ENCODE results near the gene SMURF2.
"Not testable (repeated sequence)": the region's sequence is repeated elsewhere in the genome, so short reads cannot be mapped to it uniquely, and the experiment has no call there.

The SMURF2 gene

DNA sequence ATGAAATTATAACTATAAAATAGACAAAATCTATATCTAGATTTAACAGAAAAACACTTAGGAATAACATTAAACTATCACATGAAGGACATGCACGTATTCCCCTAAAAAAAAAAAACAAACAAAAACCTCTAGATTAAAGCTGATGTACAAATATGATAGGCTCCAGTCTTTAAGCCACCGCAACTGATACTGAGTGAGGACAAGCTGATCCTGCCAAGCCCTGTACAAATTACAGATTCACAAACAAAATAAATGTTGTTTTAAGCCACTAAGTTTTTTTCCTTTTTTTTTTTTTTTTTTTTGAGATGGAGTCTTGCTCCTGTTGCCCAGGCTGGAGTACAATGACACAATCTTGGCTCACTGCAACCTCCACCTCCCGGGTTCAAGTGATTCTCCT is 35.3 kb downstream of the SMURF2 start:
- Mint-ChIP-seq H3K36me3 (peaks cover 5% of the 10 kb centered on the region), H3K27ac (no peak overlapping the region), H3K9me3 (no peaks in the 10 kb centered on the region), H3K4me1 (peaks cover 60% of the 10 kb centered on the region), H3K4me3 (no peak overlapping the region)
- ATAC-seq (no peak), DNase-seq (ENCODE audit: low spot score in 2 of 2) (no peak)

DNA sequence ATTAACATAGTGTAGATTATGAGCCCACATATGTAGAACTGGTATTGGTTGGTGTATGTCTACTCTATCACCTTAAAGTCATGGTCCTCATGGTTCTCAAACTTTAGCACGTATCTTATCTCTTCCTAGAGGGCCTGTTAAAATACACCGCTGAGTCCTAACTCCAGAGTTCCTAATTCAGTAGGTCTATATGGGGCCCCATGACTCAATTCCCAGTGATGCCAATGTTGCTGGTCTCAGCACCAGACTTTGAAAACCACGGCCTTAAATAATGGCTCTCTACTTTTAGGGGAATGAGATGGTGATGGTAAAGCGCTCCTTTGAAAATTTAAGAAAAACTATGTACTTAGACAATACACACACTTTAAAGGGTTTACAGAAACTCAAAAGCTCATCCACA is 36.6 kb downstream of the SMURF2 start:
- ATAC-seq = no peak
- Mint-ChIP-seq H3K4me1 (peaks cover 49% of the 10 kb centered on the region), H3K36me3 (peaks cover 5% of the 10 kb centered on the region)

DNA sequence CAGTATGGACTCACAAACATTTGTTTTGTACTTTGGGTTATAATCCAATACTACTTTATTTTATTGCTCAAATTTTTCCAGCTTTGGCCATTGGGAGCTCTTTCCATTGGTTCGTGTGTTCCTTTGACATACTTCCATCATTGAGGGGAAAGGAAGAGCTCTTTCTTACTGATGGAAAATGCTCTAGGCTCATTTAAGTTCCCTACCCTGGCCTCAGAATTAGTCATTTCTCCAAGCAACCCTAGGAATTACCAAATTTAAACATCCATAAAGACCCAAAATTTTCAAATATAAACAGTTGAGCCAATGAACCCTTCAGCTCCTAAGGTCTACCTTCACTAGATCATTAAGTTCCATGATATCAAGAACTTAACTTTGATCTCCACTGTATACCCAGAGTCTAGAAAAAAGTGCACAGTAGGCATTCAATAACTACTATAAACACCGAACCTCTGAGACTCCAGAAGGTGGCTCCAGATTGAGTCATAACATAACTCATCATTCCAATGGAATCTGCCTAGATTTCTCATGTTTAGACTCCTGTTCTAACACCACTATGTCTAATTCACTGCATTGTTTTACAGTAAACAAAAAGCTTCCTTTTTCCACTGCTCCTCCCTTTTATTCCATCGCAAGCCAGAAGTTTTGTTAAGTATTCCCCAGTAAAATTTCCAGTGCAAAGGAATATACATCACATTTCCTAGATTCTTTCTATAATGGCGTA is 39.0 kb downstream of the SMURF2 start:
- peak overlapping the region; percentile 16 for H3K27ac Mint-ChIP-seq
- H3K36me3 Mint-ChIP-seq = peaks cover 5% of the 10 kb centered on the region
- H3K9me3 Mint-ChIP-seq = no peaks in the 10 kb centered on the region
- ATAC-seq (no peak), DNase-seq (ENCODE audit: low spot score in 2 of 2) (no peak)
- peaks cover 31% of the 10 kb centered on the region for H3K4me1 Mint-ChIP-seq
- no peak overlapping the region for H3K4me3 Mint-ChIP-seq

More for the DNA sequence above, 36.6 kb downstream of the SMURF2 start:
- Mint-ChIP-seq H3K9me3 (no peaks in the 10 kb centered on the region), H3K27ac (peak overlapping the region; percentile 26), H3K4me3 (no peak overlapping the region)
- DNase-seq (ENCODE audit: low spot score in 2 of 2) = no peak

DNA sequence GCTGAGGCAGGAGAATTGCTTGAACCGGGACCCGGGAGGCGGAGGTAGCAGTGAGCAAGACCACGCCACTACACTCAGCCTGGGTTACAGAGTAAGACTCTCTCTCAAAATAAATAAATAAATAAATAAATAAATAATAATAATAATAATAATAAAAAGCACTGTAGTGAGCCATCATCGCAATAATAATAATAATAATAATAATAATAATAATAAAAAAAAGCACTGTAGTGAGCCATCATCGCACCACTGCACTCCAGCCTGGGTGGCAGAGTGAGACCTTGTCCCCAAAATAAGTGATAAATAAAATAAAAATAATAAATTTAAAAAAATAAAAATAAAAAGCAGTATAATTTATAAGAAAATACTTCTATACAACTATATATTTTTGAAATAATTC is 40.3 kb downstream of the SMURF2 start:
- DNase-seq (ENCODE audit: low spot score in 2 of 2) = no peak
- peaks cover 5% of the 10 kb centered on the region for H3K36me3 Mint-ChIP-seq
- H3K27ac Mint-ChIP-seq = no peak overlapping the region
- no peak overlapping the region for H3K4me3 Mint-ChIP-seq
- H3K9me3 Mint-ChIP-seq = no peaks in the 10 kb centered on the region
- no peak for ATAC-seq
- H3K4me1 Mint-ChIP-seq = peaks cover 22% of the 10 kb centered on the region

DNA sequence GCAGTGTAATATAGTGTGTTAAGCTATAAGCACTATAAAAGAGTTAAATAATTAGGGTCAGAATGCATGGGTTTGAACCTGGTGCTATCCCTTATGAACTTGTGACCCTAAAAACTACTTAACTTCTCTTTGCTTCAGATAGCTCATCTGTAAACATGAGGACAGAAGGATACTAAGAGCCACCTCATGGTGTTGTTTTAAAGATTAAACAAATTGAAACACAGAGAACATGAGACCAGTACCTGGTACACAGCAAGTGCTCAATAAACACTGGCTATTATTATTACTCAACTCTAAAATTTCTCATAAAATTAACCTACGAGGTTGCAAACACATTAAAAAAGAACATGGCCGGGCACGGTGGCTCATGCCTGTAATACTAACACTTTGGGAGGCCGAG is 43.3 kb downstream of the SMURF2 start:
- H3K4me1 Mint-ChIP-seq = peaks cover 14% of the 10 kb centered on the region
- no peaks in the 10 kb centered on the region for H3K9me3 Mint-ChIP-seq

DNA sequence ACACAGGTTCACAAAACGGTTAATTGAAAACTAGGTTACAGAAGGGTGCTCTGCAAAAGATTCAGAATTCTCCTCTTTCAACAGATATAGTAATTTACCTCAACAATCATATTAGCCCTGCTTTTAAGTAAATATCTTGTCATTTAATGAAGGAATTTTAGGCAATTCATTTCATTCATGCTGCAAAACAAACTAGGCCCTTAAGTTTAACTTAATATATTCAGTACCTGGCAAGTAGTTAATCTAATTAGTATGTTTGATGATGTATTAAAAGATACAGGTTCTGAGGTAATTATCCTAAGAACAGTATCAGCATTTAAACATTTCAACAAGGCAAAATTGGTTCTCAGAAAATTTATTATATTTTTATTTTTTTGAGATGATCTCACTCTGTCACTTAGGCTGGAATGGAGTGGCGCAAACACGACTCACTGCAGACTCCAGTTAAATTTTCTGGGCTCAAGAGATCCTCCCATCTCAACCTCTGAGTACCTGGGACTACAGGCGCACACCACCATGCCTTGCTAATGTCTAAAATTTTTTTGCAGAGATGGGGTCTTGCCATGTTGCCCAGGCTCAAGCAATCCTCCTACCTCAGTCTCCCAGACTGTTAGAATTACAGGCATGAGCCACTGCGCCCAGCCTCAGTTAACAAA is 44.9 kb downstream of the SMURF2 start:
- no peaks in the 10 kb centered on the region for H3K36me3 Mint-ChIP-seq
- no peak for DNase-seq (ENCODE audit: low spot score in 2 of 2)
- no peaks in the 10 kb centered on the region for H3K9me3 Mint-ChIP-seq
- H3K4me1 Mint-ChIP-seq = peaks cover 5% of the 10 kb centered on the region
- no peak for ATAC-seq
- no peak overlapping the region for H3K4me3 Mint-ChIP-seq
- H3K27ac Mint-ChIP-seq = no peak overlapping the region

More for the DNA sequence above, 43.3 kb downstream of the SMURF2 start:
- Mint-ChIP-seq H3K4me3 (no peak overlapping the region), H3K36me3 (no peaks in the 10 kb centered on the region), H3K27ac (peak overlapping the region; percentile 42)
- ATAC-seq (no peak), DNase-seq (ENCODE audit: low spot score in 2 of 2) (no peak)

DNA sequence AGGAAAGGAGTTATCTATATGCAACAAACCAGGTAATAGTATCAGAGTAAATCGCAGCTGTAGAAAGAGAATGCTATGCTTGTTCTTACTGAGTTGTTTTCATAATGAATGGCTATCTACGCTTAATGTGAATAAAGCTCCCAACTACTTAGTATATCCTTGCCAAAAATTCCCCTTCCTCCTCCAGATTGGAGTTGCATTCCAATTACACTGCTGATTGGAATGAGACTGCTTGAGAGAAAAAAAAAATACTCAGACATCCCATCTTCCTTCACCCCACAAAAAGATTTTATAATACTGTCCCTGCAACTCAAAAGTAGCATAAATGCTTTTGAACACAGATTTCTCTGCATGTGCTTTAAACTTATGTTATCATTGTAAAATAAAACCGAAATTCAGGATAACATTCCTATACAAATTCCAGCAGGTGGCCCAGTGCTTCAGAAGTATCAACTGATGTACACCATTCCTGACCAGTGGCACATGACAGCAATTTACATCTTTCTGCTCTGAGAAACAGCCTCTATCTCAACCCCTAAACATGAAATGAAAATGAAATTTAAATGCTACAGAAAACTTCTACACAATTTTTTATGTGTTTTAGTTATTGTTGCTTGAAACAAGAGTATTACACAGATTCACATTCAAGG is 47.0 kb downstream of the SMURF2 start:
- Mint-ChIP-seq H3K4me3 (no peak overlapping the region), H3K36me3 (no peaks in the 10 kb centered on the region), H3K9me3 (no peaks in the 10 kb centered on the region), H3K27ac (no peak overlapping the region), H3K4me1 (peaks cover 5% of the 10 kb centered on the region)
- DNase-seq (ENCODE audit: low spot score in 2 of 2) (no peak), ATAC-seq (no peak)

DNA sequence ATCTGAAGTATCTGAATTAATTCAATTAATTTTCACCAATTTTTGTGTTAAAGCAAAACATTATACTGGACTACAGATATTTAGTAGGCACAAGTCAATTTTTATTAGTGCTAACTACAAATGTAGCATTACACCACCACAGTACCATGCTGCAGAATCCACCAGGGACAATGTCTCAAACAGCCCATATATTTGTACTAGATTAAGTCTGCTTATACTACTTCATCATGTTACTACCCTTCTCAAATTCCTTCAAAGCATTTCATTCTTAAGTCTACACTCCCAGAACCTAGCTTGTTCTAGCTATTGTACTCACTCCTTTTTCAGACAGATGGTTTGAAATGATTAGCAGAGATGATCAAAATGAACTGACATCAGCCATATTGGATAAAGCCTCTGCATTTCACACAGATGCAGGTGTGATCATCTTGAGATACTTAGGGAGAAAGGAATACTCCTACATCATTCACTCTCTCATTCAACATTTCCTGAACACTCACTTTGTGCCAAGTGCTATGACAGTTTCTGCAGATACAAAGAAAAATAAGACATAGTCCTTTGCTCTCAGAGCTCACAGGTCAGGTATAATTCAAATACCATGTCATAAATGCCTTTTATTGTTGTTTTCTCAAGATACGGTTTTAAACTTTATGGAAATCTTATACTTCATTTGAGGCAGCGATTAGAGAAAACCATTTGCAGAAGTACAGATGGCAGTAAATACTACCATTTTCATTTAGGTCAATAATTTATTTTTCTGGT is 47.7 kb downstream of the SMURF2 start:
- Mint-ChIP-seq H3K36me3 (no peaks in the 10 kb centered on the region), H3K9me3 (no peaks in the 10 kb centered on the region), H3K27ac (no peak overlapping the region), H3K4me3 (no peak overlapping the region), H3K4me1 (peaks cover 8% of the 10 kb centered on the region)
- no peak for ATAC-seq
- DNase-seq (ENCODE audit: low spot score in 2 of 2) = no peak

DNA sequence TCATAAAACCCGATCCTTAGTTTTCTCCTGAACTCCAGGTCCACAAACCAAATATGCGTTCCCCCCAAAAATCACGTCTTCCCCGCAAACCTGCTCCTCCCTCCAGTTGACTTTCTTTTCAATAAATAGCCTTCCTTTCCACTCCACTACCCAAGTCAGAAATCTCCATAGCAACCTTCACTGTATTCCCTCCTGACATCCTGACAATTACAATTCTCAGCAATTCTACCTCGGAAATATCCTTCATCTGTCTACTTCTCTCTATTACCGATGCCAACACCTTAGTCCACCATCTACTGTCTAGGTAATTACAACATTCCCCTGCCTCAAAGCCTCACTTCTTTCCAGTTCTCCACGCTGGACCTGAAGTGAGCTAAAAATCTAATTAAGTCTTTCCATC is 50.7 kb downstream of the SMURF2 start:
- Mint-ChIP-seq H3K4me1 (peaks cover 21% of the 10 kb centered on the region), H3K27ac (no peak overlapping the region)
- no peak for ATAC-seq

DNA sequence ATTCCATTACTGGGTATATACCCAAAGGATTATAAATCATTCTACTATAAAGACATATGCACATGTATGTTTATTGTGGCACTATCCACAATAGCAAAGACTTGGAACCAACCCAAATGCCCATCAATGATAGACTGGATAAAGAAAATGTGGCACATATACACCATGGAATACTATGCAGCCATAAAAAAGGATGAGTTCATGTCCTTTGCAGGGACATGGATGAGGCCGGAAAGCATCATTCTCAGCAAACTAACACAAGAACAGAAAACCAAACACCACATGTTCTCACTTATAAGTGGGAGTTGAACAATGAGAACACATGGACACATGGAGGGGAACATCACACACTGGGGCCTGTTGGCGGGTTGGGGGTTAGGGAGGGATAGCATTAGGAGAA is 51.9 kb downstream of the SMURF2 start:
- peaks cover 25% of the 10 kb centered on the region for H3K4me1 Mint-ChIP-seq

More for the DNA sequence above, 50.7 kb downstream of the SMURF2 start:
- no peak for DNase-seq (ENCODE audit: low spot score in 2 of 2)
- no peaks in the 10 kb centered on the region for H3K9me3 Mint-ChIP-seq
- H3K36me3 Mint-ChIP-seq = no peaks in the 10 kb centered on the region
- no peak overlapping the region for H3K4me3 Mint-ChIP-seq

DNA sequence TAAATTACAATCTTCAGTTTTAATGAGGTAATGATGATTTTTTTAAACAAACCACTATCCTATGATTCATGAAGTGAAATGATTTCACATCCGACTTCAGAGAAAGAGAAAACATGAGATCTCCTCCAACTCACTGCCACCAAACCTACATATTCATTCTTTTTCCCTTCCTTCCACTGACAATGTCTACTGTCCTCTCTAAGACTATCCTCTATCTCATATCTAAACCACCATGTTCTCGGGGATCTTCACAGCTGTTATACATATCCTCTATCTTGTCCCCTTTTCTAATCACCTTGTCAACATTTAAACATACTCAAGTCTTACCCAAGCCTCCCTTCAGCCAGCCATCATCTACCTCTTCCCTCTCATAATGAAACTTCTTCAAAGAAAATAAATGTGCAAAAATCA is 53.5 kb downstream of the SMURF2 start:
- peak overlapping the region; percentile 59 for H3K27ac Mint-ChIP-seq
- peak overlapping the region; percentile 35 for H3K4me3 Mint-ChIP-seq
- DNase-seq (ENCODE audit: low spot score in 2 of 2) (no peak), ATAC-seq (peak; percentile 95)
- H3K9me3 Mint-ChIP-seq = no peaks in the 10 kb centered on the region
- peaks cover 28% of the 10 kb centered on the region for H3K4me1 Mint-ChIP-seq
- H3K36me3 Mint-ChIP-seq = no peaks in the 10 kb centered on the region

More for the DNA sequence above, 51.9 kb downstream of the SMURF2 start:
- not testable (repeated sequence) for ATAC-seq; H3K36me3 Mint-ChIP-seq; H3K27ac Mint-ChIP-seq; H3K4me3 Mint-ChIP-seq; H3K9me3 Mint-ChIP-seq; DNase-seq (ENCODE audit: low spot score in 2 of 2)

DNA sequence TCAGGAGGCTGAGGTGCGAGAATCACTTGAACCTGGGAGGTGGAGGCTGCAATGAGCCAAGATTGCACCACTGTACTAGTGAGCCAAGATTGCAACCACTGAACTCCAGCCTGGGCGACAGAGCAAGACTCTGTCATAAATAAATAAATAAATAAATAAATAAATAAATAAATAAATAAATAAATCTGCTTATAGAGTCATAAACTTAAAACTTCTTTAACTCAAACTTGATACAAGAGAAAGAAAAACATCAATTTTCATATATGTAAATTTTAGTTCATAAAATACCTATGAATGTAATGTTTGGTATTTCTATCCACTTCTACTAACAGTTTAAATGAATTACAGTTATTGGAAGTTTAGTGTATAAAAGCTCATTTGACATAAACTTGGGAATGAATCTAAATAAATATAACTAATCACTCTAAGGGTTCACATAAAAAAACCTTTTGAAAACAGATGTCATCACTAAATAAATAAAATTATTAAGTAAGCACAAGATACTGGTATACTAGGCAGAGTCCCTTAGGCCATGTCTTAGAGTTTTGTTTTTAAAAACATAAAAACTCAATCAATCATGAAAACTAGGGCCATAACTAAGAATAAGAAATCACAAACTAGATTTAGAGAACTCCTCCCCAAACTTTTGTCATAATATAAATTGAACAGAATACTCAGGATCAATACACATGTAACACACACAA is 54.1 kb downstream of the SMURF2 start:
- H3K4me3 Mint-ChIP-seq = peak overlapping the region; percentile 35
- H3K36me3 Mint-ChIP-seq = no peaks in the 10 kb centered on the region
- H3K9me3 Mint-ChIP-seq = no peaks in the 10 kb centered on the region
- peaks cover 24% of the 10 kb centered on the region for H3K4me1 Mint-ChIP-seq
- ATAC-seq = no peak
- no peak for DNase-seq (ENCODE audit: low spot score in 2 of 2)
- H3K27ac Mint-ChIP-seq = peak overlapping the region; percentile 59

DNA sequence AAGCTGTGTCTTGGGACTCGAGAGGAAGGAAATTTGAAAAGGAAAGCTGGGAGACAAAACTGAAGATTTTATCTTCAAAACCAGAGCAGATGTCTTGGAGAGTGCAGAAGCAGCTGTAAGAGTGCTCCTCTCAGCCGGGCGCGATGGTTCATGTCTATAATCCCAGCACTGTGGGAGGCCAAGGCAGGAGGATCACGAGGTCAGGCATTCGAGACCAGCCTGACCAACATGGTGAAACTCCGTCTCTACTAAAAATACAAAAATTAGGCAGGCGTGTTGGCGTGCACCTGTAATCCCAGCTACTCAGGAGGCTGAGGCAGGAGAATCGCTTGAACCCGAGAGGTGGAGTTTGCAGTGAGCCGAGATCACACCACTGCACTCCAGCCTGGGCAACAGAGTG is 57.6 kb downstream of the SMURF2 start:
- not testable (repeated sequence) for DNase-seq (ENCODE audit: low spot score in 2 of 2); ATAC-seq; H3K4me3 Mint-ChIP-seq; H3K27ac Mint-ChIP-seq; H3K36me3 Mint-ChIP-seq; H3K9me3 Mint-ChIP-seq
- H3K4me1 Mint-ChIP-seq = peaks cover 29% of the 10 kb centered on the region

DNA sequence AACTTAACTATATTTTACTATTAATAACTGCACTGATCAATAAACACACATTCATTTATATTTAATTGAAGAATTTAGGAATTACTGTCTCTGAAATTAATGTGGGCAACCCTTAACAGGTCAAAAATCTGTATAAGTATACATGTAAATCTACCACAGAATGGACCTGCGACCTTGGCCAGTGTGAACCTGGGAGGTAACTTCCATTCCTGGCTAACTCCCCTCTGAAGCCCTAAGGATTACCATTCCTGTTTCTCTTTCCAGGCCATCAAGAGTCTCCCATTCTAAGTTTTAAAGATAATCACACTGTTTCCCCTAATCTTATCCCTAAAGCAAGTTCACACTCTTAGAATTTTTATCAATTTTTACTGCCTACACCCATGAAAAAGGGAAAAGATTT is 58.1 kb downstream of the SMURF2 start:
- Mint-ChIP-seq H3K36me3 (no peaks in the 10 kb centered on the region), H3K4me1 (peaks cover 29% of the 10 kb centered on the region), H3K4me3 (no peak overlapping the region), H3K27ac (no peak overlapping the region), H3K9me3 (no peaks in the 10 kb centered on the region)
- ATAC-seq (no peak), DNase-seq (ENCODE audit: low spot score in 2 of 2) (no peak)

DNA sequence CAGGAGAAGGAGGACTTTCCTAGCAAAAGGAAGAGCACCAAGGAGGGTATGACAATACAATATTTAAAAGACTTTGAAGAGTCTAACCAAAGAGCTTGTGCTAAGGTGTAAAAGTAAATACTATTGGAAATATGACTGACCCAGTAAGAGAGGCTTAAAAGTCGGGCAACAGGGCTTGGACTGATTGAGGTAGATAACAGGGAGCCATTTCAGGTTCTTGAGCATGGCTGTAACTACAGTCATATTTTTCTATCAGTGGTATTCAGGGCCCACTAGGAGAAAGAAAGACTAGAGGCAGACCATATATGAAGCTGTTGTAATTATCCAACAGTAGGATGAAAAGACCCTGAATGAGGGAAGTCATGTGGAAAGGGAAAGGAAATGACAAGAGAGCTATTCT is 62.3 kb downstream of the SMURF2 start:
- H3K27ac Mint-ChIP-seq = peak overlapping the region; percentile 90

More for the DNA sequence above, 62.3 kb downstream of the SMURF2 start:
- peaks cover 22% of the 10 kb centered on the region for H3K4me1 Mint-ChIP-seq
- peaks cover 2% of the 10 kb centered on the region for H3K9me3 Mint-ChIP-seq
- peak overlapping the region; percentile 63 for H3K4me3 Mint-ChIP-seq
- peaks cover 28% of the 10 kb centered on the region for H3K36me3 Mint-ChIP-seq
- peak; percentile 34 for ATAC-seq
- DNase-seq (ENCODE audit: low spot score in 2 of 2) = no peak
